Ishikawa (cell line): ENCODE data around the gene SLC2A10.

ENCODE experiments used
- CEBPB ChIP-seq: IDR thresholded peaks from 2 replicates; pipeline ENCODE4 v1.6.1; 2012
- CREB1 ChIP-seq: IDR thresholded peaks from 2 replicates; pipeline ENCODE4 v1.6.1; 2012; ENCODE audit warnings: low read depth
- EGR1 ChIP-seq: IDR thresholded peaks from 2 replicates; pipeline ENCODE4 v1.6.1; 2012
- EP300 ChIP-seq: IDR thresholded peaks from 2 replicates; pipeline ENCODE4 v1.6.1; 2012; ENCODE audit warnings: borderline replicate concordance
- FOXM1 ChIP-seq: IDR thresholded peaks from 2 replicates; pipeline ENCODE4 v1.6.1; 2012; ENCODE audit warnings: low read depth, borderline replicate concordance
- NFIC ChIP-seq: IDR thresholded peaks from 2 replicates; pipeline ENCODE4 v1.6.1; 2012
- RAD21 ChIP-seq: IDR thresholded peaks from 2 replicates; pipeline ENCODE4 v1.6.1; 2012; ENCODE audit warnings: low read depth
- TAF1 ChIP-seq: IDR thresholded peaks from 2 replicates; pipeline ENCODE4 v1.6.1; 2012; ENCODE audit warnings: low read depth, mild to moderate bottlenecking
- YY1 ChIP-seq: IDR thresholded peaks from 2 replicates; pipeline ENCODE4 v1.6.1; 2012; ENCODE audit warnings: low read depth
- ZBTB7A ChIP-seq: IDR thresholded peaks from 2 replicates; pipeline ENCODE4 v1.6.1; 2012; ENCODE audit warnings: low read depth
- TF ChIP-seq, protein P1 (sequence below): IDR thresholded peaks from 2 replicates; pipeline ENCODE4 v1.6.1; 2012
- TF ChIP-seq, protein P2 (sequence below): IDR thresholded peaks from 2 replicates; pipeline ENCODE4 v1.6.1; 2012; ENCODE audit warnings: low read depth, mild to moderate bottlenecking
- TF ChIP-seq, protein P3 (sequence below): IDR thresholded peaks from 2 replicates; pipeline ENCODE4 v1.6.1; 2012

DNA sequence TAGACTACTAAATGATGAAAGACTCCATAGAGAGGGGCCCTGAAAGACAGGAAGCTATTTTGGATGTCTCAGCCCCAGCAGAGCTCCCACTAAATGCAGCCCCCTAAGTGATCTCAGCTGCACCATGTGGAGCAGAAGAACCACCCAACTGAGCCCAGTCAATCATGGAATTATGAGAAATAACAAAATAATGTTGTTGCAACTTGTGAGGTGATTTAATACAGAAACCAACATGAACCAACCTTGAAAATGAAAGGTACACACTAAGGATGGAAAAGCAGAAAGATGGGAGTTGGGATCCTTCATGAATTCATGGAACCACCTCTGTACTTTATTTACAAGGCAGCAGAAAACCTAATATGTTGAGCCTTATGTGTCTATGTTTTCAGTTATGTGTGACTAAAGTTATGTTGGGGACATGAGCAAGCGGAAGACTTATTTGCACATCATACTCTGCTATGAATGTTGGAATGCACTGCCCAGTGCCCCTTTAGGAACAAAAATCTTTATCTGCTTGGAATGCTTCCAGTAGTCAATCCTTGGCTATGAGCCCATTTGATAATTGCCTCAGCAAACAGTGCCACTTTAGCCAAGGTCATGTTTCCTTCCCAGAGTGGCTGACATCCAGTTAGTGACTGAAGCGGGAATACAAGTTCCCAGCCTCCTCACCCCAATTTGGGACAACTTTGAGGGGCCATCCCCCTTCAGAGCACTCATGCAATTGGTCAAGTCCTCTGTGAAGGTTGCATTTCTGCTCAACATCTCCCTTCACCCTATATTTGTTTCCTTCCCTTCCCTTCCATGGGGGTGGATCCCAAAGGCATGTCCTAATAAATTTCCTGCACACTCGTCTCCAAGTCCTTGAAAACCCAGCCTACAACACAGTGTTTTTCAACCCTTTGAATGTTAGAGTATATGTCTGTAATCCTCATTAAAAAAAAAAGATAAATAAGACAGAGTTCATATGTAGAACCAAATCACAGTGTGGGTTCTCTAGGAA is 38.6 kb upstream of the SLC2A10 start:
- TF ChIP-seq, protein P1, sequence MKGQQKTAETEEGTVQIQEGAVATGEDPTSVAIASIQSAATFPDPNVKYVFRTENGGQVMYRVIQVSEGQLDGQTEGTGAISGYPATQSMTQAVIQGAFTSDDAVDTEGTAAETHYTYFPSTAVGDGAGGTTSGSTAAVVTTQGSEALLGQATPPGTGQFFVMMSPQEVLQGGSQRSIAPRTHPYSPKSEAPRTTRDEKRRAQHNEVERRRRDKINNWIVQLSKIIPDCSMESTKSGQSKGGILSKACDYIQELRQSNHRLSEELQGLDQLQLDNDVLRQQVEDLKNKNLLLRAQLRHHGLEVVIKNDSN, result no peak
- TF ChIP-seq EP300 (no peak), TAF1 (no peak), YY1 (no peak), ZBTB7A (no peak), EGR1 (no peak), RAD21 (no peak), NFIC (no peak), FOXM1 (no peak), CREB1 (no peak), CEBPB (no peak)
- TF ChIP-seq, protein P2, sequence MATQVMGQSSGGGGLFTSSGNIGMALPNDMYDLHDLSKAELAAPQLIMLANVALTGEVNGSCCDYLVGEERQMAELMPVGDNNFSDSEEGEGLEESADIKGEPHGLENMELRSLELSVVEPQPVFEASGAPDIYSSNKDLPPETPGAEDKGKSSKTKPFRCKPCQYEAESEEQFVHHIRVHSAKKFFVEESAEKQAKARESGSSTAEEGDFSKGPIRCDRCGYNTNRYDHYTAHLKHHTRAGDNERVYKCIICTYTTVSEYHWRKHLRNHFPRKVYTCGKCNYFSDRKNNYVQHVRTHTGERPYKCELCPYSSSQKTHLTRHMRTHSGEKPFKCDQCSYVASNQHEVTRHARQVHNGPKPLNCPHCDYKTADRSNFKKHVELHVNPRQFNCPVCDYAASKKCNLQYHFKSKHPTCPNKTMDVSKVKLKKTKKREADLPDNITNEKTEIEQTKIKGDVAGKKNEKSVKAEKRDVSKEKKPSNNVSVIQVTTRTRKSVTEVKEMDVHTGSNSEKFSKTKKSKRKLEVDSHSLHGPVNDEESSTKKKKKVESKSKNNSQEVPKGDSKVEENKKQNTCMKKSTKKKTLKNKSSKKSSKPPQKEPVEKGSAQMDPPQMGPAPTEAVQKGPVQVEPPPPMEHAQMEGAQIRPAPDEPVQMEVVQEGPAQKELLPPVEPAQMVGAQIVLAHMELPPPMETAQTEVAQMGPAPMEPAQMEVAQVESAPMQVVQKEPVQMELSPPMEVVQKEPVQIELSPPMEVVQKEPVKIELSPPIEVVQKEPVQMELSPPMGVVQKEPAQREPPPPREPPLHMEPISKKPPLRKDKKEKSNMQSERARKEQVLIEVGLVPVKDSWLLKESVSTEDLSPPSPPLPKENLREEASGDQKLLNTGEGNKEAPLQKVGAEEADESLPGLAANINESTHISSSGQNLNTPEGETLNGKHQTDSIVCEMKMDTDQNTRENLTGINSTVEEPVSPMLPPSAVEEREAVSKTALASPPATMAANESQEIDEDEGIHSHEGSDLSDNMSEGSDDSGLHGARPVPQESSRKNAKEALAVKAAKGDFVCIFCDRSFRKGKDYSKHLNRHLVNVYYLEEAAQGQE, result no peak
- TF ChIP-seq, protein P3, sequence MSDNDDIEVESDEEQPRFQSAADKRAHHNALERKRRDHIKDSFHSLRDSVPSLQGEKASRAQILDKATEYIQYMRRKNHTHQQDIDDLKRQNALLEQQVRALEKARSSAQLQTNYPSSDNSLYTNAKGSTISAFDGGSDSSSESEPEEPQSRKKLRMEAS, result no peak
